ENCODE results near the gene CHGA.

Gene CHGA

DNA sequence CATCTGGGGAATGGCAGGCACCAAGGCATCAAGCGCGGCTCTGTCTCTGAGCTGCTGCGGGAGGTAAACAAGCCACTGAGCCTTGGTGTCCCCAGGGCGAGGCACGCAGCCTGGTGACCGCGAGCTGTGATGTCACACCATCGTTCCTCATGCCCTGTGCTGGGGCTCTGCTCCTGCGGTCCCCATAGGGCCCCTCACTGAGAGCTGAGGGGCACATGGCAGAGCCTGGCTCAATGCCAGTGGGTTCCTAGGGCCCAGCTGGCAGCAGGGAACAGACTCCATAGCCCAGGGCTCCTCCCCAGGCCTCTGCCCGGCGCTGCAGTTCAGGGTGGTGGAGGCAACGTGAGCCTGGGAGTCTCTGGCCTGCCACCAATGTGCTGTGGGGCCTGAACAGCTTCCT is 22.6 kb downstream of the CHGA start:
- Histone ChIP-seq H3K9me2 (replicated peaks; ENCODE audit: control insufficient read depth, low read length) (no peaks in the 10 kb centered on the region), H3K4me1 (ENCODE audit: control insufficient read depth, low read length) (no peaks in the 10 kb centered on the region), H3K36me3 (ENCODE audit: control insufficient read depth, low read length) (no peaks in the 10 kb centered on the region), H3K27ac (ENCODE audit: low read depth, low read length) (no peak overlapping the region), H3K27me3 (ENCODE audit: control insufficient read depth, low read length) (no peaks in the 10 kb centered on the region), H3K79me2 (ENCODE audit: control insufficient read depth, low read length) (no peaks in the 10 kb centered on the region), H3K9me3 (ENCODE audit: control insufficient read depth, insufficient read depth, low read length) (no peaks in the 10 kb centered on the region), H3K4me3 (ENCODE audit: low read length) (no peak overlapping the region), H4K20me1 (ENCODE audit: control insufficient read depth, insufficient read depth, low read depth, low read length) (no peaks in the 10 kb centered on the region), H3K4me2 (ENCODE audit: low read length) (no peak overlapping the region), H3F3A (ENCODE audit: control insufficient read depth, insufficient read depth) (no peaks in the 10 kb centered on the region)
- no peak for TF ChIP-seq CTCF (IDR thresholded peaks at IDR 0.05; ENCODE audit: low read depth, low read length, poor library complexity, severe bottlenecking)
- no peak for TF ChIP-seq EZH2phosphoT487 (IDR thresholded peaks at IDR 0.05; ENCODE audit: borderline replicate concordance, low read length)

- Histone ChIP-seq H3K4me3 (ENCODE audit: low read length) (no peak overlapping the region), H3K9me2 (replicated peaks; ENCODE audit: control insufficient read depth, low read length) (no peaks in the 10 kb centered on the region), H4K20me1 (ENCODE audit: control insufficient read depth, insufficient read depth, low read depth, low read length) (no peaks in the 10 kb centered on the region), H3K27me3 (ENCODE audit: control insufficient read depth, low read length) (no peaks in the 10 kb centered on the region), H3K4me1 (ENCODE audit: control insufficient read depth, low read length) (no peaks in the 10 kb centered on the region), H3K79me2 (ENCODE audit: control insufficient read depth, low read length) (no peaks in the 10 kb centered on the region), H3K27ac (ENCODE audit: low read depth, low read length) (no peak overlapping the region), H3K36me3 (ENCODE audit: control insufficient read depth, low read length) (no peaks in the 10 kb centered on the region), H3K9me3 (ENCODE audit: control insufficient read depth, insufficient read depth, low read length) (no peaks in the 10 kb centered on the region), H3K4me2 (ENCODE audit: low read length) (no peak overlapping the region), H3F3A (ENCODE audit: control insufficient read depth, insufficient read depth) (no peaks in the 10 kb centered on the region)
- TF ChIP-seq EZH2phosphoT487 (IDR thresholded peaks at IDR 0.05; ENCODE audit: borderline replicate concordance, low read length) (no peak), CTCF (IDR thresholded peaks at IDR 0.05; ENCODE audit: low read depth, low read length, poor library complexity, severe bottlenecking) (no peak)
Observed at GRCh38 chr14:92945959-92946846, 23.3 kb downstream of the CHGA start.

DNA sequence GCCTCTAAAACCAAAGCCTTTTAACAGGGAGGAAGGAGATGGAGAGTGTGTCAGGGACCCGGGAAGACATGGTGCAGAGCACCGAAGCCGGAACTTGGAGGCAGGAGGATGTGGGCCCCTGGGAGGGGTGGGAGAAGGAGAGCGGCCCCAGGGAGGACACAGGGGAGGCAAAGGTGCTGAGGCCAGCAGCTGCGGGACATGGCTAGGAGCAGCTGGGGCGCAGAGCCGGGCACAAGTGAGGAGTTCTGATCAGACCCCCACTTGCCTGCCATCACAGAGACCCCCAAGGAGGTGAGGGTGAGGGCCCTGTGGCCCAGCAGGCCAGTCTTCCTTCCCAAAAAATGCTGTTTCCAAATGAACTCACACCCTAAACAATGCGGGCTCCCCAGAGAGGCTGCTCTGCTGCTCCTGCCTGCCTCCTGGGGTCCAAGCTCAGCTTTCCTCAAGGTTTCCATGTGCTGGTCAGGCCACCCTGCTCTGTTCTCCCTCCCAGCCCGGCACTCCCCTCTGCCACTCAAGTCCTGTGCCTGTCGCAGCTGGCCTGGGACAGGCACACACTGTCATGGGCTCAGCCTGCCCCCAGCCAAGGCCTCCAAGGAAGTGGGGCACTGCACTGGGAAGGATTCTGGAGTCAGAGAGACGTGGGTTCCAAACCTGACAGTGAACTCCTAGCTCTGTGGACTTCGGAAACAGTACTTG is 24.0 kb downstream of the CHGA start:
- Histone ChIP-seq H3K36me3 (ENCODE audit: control insufficient read depth, low read length) (no peaks in the 10 kb centered on the region), H3K9me3 (ENCODE audit: control insufficient read depth, insufficient read depth, low read length) (no peaks in the 10 kb centered on the region), H3K4me1 (ENCODE audit: control insufficient read depth, low read length) (peaks cover 5% of the 10 kb centered on the region), H3K79me2 (ENCODE audit: control insufficient read depth, low read length) (no peaks in the 10 kb centered on the region), H3K4me3 (ENCODE audit: low read length) (no peak overlapping the region), H3K27me3 (ENCODE audit: control insufficient read depth, low read length) (no peaks in the 10 kb centered on the region), H3K27ac (ENCODE audit: low read depth, low read length) (no peak overlapping the region), H4K20me1 (ENCODE audit: control insufficient read depth, insufficient read depth, low read depth, low read length) (no peaks in the 10 kb centered on the region), H3K4me2 (ENCODE audit: low read length) (no peak overlapping the region), H3K9me2 (replicated peaks; ENCODE audit: control insufficient read depth, low read length) (no peaks in the 10 kb centered on the region), H3F3A (ENCODE audit: control insufficient read depth, insufficient read depth) (no peaks in the 10 kb centered on the region)
- no peak for TF ChIP-seq EZH2phosphoT487 (IDR thresholded peaks at IDR 0.05; ENCODE audit: borderline replicate concordance, low read length)
- no peak for TF ChIP-seq CTCF (IDR thresholded peaks at IDR 0.05; ENCODE audit: low read depth, low read length, poor library complexity, severe bottlenecking)

Data from DOHH2 (cell line).